GOT3 (cell line): ENCODE results near the gene OSBPL9.
"Not testable (repeated sequence)": the region's sequence is repeated elsewhere in the genome, so short reads cannot be mapped to it uniquely, and the experiment has no call there.

Experiments used
- DNase-seq: peaks from one replicate; lab custom pipeline; 2025; ENCODE audit warnings: mixed read lengths; lab: John Stamatoyannopoulos, UW

The OSBPL9 gene

DNA sequence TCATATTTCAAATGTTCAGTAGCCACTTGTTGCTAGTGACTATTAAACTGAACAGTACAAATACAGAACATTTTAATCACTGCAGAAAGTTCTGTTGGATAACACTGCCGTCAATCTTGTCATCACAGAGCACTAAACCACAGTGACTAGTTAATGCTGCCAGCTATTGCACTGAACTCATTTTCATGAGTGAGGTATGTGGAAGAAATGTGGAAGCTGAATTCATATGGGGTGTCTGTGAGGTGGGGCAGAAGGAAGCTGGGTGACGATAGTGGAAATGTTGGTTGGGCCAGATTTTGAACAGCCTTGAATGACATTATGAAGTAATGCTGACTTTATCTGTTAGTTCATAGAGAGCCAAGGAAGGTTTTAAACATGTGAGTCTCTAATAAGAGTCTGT, 49.6 kb downstream of the OSBPL9 start:
- DNase-seq: no peak

DNA sequence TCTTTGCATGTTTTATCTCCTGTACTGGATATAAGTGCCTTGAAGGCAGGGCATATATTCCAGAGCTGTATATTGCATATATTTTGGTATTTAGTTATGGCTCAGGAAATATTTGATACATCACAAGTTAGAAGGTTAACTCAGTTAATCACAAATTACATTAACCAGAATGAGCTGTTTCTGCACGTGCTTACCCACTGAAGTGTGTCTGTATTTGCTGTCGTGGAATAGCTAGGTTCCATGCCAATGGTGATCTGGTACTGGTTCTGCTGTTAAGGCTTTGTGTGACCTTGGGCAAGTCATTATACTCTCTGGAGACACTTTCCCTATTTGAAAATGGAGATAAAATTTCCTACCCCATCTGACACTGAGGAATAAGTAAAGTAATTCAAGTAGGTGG, 50.7 kb downstream of the OSBPL9 start:
- no peak for DNase-seq

- no peak for DNase-seq
These were observed 52.4 kb downstream of the OSBPL9 start for GRCh38 chr1:51669272-51669671.

GRCh38 chr1:51669816-51670215, 52.9 kb downstream of the OSBPL9 start:
- DNase-seq: no peak

DNA sequence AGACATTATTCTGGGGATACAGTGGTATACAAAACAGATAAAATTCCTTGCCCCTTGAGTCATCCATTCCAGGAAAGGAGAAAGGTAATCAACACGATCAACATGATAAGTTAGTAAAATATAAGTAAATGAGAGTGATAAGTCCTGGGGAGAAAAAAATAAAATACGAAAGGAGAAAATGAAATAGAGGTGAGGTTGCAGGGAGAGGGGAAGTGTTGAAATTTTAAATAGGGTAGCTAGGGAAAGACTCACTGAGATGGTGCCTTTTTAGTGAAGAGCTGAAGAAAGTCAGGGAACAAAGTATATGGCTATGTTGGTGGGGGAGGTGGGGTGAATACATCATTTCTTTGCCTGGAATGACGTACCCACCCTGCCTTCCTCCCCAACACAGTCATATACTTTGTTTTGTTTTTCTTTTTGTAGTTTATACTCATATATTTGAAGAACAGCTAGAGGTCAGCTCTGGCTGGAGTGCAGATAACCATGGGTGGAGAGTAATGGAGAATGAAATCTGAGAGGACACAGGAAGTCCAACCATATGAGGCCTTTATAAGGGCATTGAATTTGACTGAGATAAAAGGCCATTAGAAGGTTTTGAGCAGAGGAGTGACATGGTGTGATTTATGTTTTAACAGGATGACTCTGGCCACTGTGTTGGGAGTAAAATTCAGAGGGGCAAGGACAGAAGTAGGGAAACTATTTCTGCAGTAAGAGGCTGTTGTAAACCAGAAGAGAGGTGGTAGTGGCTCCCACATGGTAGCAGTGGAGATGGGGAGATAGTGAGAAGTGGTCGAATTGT, 54.8 kb downstream of the OSBPL9 start:
- DNase-seq: no peak

- no peak for DNase-seq
These were observed 56.4 kb downstream of the OSBPL9 start for GRCh38 chr1:51673279-51673678.

DNA sequence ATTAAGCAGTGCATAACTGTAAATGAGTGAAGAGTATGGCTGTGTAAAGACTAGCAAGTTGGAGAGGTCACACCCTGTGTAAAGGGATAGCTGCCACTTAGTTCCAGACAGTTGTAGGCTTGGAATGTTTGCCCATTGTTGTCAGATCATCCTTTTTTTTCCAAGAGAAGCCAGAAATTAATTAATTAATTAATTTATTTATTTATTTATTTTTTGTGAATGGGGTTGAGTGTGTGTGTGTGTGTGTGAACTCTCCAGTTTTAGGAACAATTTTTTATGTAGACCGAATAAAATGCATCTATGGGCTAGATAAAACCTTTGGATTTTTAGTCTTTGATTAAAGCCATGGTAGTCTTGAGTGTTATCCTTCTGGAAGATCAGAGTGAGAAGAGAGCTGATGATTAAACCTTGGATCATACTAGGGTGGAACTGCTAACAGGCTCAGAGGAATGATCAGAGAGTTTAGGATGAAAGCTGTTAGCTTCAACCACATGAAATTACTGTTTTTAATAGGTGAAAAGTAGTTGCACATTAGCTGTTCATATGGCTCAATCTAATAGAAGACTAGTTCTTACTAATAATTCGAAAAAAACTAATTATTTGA, 58.4 kb downstream of the OSBPL9 start:
- no peak for DNase-seq

DNA sequence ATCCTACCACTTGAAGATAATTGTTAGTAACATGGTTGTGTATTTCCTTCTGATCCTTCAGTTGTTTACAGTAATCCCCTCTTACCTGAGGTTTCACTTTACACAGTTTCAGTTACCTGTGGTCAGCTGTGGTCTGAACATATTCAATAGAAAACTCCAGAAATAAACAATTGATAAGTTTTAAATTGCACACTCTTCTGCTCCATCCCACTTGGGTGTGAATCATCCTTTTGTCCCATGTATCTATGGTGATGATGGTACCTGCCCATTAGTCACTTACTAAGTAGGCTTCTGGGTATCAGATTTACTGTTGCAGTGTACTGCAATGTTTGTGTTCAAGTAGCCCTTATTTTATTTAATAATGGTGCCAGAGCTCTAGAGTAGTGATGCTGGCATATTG, 62.5 kb downstream of the OSBPL9 start:
- DNase-seq: no peak

DNA sequence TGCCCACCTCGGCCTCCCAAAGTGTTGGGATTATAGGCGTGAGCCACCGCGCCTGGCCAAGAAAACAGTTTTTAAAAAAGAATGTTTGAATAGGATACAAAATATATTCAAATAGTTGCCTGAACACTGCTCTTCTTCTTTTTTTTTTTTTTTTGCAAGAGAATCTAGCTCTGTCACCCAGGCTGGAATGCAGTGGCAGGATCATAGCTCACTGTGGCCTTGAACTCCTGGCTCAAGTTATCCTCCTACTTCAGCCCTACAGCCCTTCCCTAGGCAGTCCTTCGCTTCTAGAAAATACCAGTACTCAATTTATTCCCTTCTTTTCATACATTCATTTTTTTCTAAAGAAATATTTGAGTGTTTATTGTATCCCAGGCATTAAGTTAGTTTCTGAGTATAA, 67.9 kb downstream of the OSBPL9 start:
- DNase-seq: no peak

GRCh38 chr1:51686450-51686849, 69.6 kb downstream of the OSBPL9 start:
- no peak for DNase-seq

DNA sequence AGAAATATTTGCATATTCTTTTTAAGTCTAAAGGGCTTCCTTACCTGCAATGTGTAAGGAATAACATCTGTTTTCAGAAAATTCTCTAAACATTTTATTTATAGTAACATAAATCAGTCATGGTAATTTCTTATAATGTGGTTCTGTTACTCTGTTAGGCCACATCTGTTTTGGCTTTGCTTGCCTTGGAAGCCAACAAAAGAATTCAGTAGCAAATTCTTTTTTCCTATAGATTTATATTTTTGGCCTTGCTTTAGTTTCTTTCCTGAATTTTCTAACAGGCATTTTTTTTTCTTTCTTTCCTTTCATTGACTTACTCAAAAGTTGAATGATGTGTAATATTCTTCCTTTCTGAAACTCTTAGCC, 72.2 kb downstream of the OSBPL9 start:
- no peak for DNase-seq

DNA sequence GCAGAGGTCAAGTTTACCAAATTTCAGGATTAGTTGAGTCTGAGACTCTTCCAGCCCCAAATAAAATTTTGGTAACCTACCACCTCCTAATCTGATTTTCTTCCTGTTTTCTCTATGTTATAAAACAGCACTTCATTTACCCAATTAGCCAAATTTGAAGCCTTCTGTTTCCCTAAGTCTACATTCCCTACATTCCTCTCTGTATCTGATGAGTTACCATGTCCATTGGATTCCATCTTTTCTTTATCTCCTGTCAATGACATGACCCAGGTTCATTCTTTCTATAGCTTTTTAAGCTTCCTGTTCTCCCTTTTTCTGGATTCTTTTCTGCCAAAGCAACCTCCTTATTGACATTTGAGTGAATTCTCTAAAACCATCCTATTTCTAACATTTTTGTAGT, 72.8 kb downstream of the OSBPL9 start:
- DNase-seq: no peak

- no peak for DNase-seq
These were observed 73.5 kb downstream of the OSBPL9 start for GRCh38 chr1:51690285-51690961.

DNA sequence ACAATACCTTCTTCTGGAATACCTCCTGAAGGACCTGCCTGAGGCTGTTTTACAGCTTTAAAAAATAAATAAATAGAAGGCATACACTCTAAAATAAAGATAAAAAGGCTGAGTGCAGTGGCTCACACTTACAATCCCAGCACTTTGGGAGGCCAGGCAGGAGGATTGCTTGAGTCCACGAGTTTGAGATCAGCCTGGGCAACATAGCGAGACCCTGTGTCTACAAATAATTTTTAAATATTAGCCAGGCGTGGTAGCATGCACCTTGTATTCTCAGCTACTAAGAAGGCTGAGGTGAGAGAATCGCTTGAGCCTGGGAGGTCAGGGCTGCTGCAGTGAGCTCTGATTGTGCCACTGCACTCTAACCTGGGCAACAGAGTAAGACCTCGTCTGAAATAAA, 75.0 kb downstream of the OSBPL9 start:
- DNase-seq: no peak

GRCh38 chr1:51693419-51694155, 76.7 kb downstream of the OSBPL9 start:
- DNase-seq: no peak

- DNase-seq: no peak
These were observed 80.3 kb downstream of the OSBPL9 start for GRCh38 chr1:51697166-51697565.

DNA sequence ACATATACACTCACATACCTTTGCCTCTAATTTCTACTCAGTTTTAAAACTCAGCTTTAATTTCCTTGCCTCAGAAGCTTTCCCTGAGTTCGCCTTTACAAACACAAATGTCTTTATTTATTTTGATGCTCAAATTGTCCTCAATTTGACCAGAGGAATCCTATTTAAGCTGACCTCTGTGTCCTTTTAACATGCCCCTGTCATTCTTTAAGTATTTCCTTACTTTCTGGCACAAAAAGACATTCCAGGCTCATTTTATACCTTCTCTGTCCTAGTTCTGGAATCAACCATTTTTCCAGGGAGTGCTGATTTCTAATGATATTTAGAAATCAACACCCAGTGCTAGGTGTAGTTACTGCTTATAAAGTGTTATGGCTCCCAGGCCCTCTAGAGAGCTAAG, 82.5 kb downstream of the OSBPL9 start:
- no peak for DNase-seq

- DNase-seq: not testable (repeated sequence)
These were observed 84.9 kb downstream of the OSBPL9 start for GRCh38 chr1:51701782-51702181.

GRCh38 chr1:51702220-51702619, 85.3 kb downstream of the OSBPL9 start:
- not testable (repeated sequence) for DNase-seq

DNA sequence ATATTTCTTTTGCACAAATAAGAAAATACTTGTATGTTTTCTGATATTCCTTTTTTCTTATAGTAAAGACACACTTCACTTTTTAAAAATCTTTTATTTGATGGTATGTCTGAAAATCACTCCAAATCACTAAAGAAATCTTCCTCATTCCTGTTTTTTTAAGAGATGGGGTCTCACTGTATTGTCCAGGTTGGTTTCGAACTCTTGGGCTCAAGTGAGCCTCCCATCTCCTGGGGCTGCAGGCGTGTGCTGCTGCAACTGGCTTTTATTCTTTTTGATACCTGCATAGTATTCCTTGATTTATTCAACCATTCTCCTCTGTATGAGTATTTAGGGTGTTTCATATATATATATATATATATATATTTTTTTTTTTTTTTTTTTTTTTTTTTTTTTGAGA, 88.1 kb downstream of the OSBPL9 start:
- no peak for DNase-seq

DNA sequence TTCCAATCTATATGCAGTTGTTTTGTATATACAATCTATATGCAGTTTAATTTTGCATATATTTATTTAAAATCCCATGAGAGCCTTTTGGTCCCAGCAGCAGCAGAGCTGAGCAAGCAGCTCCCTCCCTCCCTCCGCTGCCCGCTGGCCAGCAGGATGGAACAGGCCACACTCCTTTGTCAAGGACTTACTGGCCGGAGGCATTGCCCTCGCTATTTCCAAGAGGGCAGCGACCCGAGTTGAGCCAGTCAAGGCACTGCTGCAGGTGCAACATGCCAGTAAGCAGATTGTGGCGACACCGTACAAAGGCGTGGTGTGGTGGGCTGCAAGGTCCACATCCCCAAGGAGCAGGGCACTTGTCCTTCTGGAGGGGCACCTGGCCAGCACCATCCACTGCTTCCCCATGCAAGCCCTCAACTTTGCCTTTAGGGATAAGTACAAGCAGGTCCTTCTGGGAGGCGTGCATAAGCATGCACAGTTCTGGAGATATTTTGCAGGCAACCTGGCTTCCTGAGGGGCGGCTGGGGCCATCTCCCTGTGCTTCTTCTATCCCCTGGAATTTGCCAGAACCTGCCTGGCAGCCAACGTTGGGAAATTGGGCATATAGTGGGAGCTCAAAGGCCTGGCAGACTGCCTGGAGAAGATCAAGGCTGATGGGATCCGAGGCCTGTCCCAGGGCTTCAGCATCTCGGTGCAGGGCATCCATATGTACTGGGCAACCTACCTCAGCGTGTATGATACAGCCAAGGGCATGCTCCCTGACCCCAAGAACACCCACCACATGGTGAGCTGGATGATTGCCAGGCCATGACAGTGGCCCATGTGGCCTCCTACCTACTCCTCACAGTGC, 92.2 kb downstream of the OSBPL9 start:
- DNase-seq: no peak

- DNase-seq: no peak
These were observed 93.1 kb downstream of the OSBPL9 start for GRCh38 chr1:51709951-51710350.
